Cardiac fibroblast (primary cell): ENCODE results near the gene AATK.

Experiments
- DNase-seq, 2 donors: peaks; one replicate each; pipeline versions ENCODE4 v3.0.0 to v3.0.0-alpha.2; 2010; ENCODE audit warnings: low read depth in 2 of 2
- H3K4me3 ChIP-seq, 2 donors: replicated peaks in 1 of 2; 1 replicate in 1 of 2; 2 replicates in 1 of 2; pipeline ENCODE4 v1.5.1; 2011; ENCODE audit warnings: low read depth in 2 of 2, low read length in 2 of 2, mild to moderate bottlenecking in 2 of 2, moderate library complexity in 1 of 2
- CTCF ChIP-seq: IDR thresholded peaks from one replicate; pipeline ENCODE4 v1.5.1; 2011; ENCODE audit warnings: low read depth, mild to moderate bottlenecking, low read length, inconsistent platforms

AATK gene

DNA sequence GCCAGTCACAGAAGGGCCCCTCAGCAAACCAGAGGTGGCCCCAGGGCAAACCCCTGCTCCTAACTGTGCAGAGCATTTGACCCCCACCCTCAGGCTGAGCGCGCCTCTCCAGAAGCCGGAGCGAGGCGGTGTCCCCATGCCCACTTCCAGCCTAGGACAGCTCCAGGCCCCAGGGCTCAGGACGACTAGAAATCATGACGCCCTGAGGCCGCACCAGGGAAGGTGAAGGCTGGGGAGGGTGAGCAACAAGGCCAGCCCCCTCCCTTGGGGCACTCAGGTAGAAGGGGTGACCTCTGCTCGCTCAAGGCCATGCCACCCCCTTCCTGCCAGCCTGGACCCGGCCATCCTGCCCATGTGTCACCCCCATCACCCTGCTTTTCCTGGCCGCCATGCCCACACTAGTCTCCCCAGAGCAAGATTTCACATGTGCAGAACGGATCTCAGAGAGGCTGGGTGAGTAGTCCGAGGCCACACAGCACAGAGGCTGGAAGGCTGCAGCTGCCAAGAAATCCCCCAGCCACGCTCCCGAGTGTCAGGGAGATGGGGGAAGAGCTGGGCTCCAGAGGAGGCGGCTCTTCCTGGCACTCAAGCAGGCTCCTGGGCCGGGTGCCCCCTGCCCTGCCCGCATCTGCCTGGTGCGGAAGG lies 2.8 kb downstream of the AATK start:
- DNase-seq = no peak
- no peak for TF ChIP-seq CTCF
- no peak overlapping the region for H3K4me3 ChIP-seq

GRCh38 chr17:81162491-81162890 lies 3.5 kb downstream of the AATK start:
- TF ChIP-seq CTCF = no peak
- DNase-seq = no peak
- no peak overlapping the region for H3K4me3 ChIP-seq

GRCh38 chr17:81161972-81162371 lies 4.0 kb downstream of the AATK start:
- DNase-seq = no peak
- H3K4me3 ChIP-seq = no peak overlapping the region
- no peak for TF ChIP-seq CTCF

GRCh38 chr17:81161536-81161935 lies 4.5 kb downstream of the AATK start:
- no peak for TF ChIP-seq CTCF
- H3K4me3 ChIP-seq = no peak overlapping the region
- DNase-seq = no peak

GRCh38 chr17:81160747-81161453 lies 5.1 kb downstream of the AATK start:
- no peak overlapping the region for H3K4me3 ChIP-seq
- TF ChIP-seq CTCF = no peak
- DNase-seq = no peak

DNA sequence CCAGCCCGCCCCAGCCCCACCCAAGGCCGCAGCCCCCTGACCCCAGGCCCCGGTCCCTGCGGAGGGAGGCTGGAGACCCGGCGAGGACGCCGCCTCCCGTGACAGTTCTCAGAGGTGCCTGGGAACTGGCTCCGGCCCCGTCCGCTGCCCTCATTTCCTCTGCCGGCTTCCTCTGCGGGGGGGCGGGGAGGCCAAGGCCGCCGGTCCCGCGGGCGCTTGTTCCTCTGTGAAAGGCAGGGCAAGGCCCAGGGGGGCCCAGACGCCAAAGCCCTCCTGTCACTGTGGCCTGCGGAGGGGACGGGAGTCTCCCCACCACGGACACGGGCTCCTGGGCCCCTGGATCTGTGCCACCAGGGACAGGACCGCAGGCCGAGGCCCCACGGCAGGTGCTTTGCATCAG lies 5.7 kb downstream of the AATK start:
- H3K4me3 ChIP-seq = peak overlapping the region in 1 of 2 donors; percentile 1
- TF ChIP-seq CTCF = no peak
- DNase-seq = no peak
